HTERT RPE-1 (cell line): ENCODE data around the gene CTNNA2.
"Not testable (repeated sequence)": the region's sequence is repeated elsewhere in the genome, so short reads cannot be mapped to it uniquely, and the experiment has no call there.

ENCODE experiments used
- in situ Hi-C: fragments of 300-500 bp; cut with MboI; formaldehyde crosslinking; loops from 4 replicates; pipeline ENCODE4 v1.14.3; 2020; ENCODE audit warnings: low sequenced_read_pairs

Gene CTNNA2

GRCh38 chr2:80068038-80068731, 555.3 kb downstream of the CTNNA2 start:
- in situ Hi-C loops: no loop called here

- in situ Hi-C loops: no loop called here
Observed at GRCh38 chr2:80070587-80070986, 557.7 kb downstream of the CTNNA2 start.

GRCh38 chr2:80071941-80072340, 559.1 kb downstream of the CTNNA2 start:
- in situ Hi-C loops: no loop called here

GRCh38 chr2:80073134-80073561, 560.3 kb downstream of the CTNNA2 start:
- in situ Hi-C loops: no loop called here

- in situ Hi-C loops: no loop called here
Observed at GRCh38 chr2:80074321-80075070, 561.6 kb downstream of the CTNNA2 start.

- in situ Hi-C loops: no loop called here
Observed at GRCh38 chr2:80075719-80076118, 562.9 kb downstream of the CTNNA2 start.

- in situ Hi-C loops: no loop called here
Observed at GRCh38 chr2:80078290-80079036, 565.6 kb downstream of the CTNNA2 start.

GRCh38 chr2:80080957-80081356, 568.1 kb downstream of the CTNNA2 start:
- in situ Hi-C loops: no loop called here

GRCh38 chr2:80086831-80087230, 574.0 kb downstream of the CTNNA2 start:
- in situ Hi-C loops: no loop called here

- in situ Hi-C loops: no loop called here
Observed at GRCh38 chr2:80091237-80091636, 578.4 kb downstream of the CTNNA2 start.

GRCh38 chr2:80092474-80092873, 579.6 kb downstream of the CTNNA2 start:
- in situ Hi-C loops: no loop called here

GRCh38 chr2:80098503-80098902, 585.7 kb downstream of the CTNNA2 start:
- in situ Hi-C loops: not testable (repeated sequence)

- in situ Hi-C loops: no loop called here
Observed at GRCh38 chr2:80102026-80102425, 589.2 kb downstream of the CTNNA2 start.

- in situ Hi-C loops: no loop called here
Observed at GRCh38 chr2:80105015-80105640, 592.3 kb downstream of the CTNNA2 start.

GRCh38 chr2:80111185-80111584, 598.3 kb downstream of the CTNNA2 start:
- in situ Hi-C loops: no loop called here

GRCh38 chr2:80112790-80113189, 599.9 kb downstream of the CTNNA2 start:
- in situ Hi-C loops: no loop called here

- in situ Hi-C loops: no loop called here
Observed at GRCh38 chr2:80113399-80113798, 600.5 kb downstream of the CTNNA2 start.

GRCh38 chr2:80114812-80115211, 602.0 kb downstream of the CTNNA2 start:
- in situ Hi-C loops: no loop called here

- in situ Hi-C loops: no loop called here
Observed at GRCh38 chr2:80117401-80117800, 604.5 kb downstream of the CTNNA2 start.

GRCh38 chr2:80120866-80121265, 608.0 kb downstream of the CTNNA2 start:
- in situ Hi-C loops: no loop called here

GRCh38 chr2:80122675-80123074, 609.8 kb downstream of the CTNNA2 start:
- in situ Hi-C loops: no loop called here
